HT-29 (cell line): ENCODE measurements around the gene CALU. TPM values are rescaled to one million over a fixed set of nuclear protein-coding genes. Genes with fewer than 3 reads are reported as not detected.
A peak's percentile ranks its signal among the peaks of the same experiment; 100 is the strongest.

ENCODE experiments used
- DNase-seq: peaks from one replicate; pipeline ENCODE4 v3.0.0-alpha.2; 2015; ENCODE audit warnings: low spot score
- total RNA-seq: library from RNA; depleted of rRNA; stranded (reverse); fragments of >200 nt; shearing (Covaris generic); gene quantifications from 2 replicates; pipeline ENCODE4 v1.2.3, GENCODE V29; 2014

The CALU gene
- total RNA-seq, 1 experiment from 2014 or later: 68.8 TPM

DNA sequence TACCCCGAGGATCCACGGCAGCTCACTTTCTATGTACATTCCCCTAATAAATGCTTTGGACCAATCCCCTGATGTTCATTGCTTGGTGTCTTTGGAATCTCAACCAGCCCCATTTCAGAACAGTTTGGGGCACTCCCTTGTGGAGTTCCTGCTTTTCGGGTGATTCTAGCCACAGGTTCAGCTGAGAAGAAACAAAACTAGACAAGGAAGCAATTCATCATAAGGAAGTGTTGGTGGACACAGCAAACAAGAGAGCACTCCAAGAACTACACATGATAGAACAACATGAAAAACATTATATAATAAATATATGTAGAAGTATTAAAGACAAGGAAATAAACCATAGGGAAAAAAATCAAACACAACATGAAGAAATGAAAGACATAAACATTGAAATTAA lies 46.6 kb downstream of the CALU start:
- DNase-seq: no peak

DNA sequence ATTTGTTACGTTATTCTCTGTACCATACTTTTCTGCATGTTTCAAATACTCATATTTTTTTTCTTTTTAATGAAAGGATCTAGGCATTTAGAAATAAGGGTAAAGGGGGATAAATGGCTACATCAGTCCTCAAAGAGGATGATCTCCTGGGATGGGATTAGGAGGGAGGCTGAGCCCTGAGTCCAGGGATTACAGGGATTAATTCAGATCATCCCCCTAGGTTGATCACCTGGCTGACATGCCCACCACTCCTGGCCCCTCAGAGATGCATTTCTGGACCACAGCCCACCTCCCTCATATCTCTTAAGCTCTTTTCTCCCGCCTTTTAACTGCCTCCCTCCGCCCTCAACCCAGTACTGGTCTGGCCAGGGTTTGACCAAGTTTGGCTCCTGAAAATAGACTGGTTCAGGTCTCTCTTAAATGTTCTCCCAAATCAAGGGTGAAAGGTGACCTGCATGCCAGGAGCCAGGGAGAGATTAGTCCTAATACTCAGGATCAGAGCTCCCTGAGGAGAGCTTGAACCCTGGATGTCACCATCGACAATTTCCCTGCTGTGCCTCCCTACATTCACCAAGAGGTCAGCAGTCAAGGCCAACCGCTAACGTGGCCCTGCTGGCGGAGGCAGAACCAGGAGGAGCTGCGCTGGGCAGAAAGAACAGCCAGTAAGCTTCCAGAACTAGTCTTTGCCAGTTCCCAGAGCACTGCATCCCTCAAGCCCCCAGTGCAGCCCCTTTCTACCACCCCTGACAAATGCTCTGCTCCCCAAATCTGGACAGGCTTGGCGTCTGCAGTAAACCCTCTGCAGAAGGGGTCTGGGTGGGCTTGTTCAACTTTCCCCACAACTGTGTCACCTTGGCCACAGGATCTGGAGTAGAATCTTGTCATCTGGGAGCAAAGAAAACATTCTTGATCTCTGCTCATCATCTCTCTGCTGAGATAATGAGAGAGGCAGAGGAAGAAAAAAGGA lies 49.6 kb downstream of the CALU start:
- no peak for DNase-seq

DNA sequence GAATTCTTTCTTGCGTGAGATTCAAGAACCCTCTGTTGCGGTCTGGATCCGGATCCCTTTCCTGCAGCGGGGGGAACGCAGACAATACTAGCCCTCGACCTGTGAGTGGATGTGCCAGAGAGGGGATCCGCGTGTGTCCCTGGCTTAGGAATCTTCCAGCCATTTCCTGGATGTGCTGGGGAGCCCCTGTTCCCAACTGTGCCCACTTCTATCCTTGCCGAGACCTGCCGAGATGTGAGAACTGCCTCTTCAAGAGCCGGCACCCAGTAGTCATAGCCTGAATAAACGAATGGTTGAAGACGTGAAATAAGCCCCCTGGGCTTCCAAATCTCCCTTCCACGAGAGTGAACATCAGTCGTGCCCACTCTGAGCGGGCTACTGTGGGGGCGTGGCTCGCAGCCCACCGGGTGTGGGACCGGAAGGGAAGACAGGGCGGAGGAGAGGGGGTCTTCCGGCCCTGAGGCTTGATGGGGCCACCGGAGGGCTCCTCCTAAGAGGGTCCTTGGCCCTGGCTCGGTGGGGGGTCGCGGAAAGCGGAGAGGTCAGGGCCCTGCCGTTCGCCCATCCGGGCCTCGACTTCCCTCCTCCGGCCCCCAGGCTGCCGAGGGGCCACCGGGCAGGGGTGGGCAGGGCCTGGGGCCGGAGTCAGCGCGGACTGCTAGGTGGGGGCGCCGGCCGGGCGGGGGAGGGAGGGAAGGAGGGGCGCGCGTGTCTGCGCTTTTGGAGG lies 51.3 kb downstream of the CALU start:
- DNase-seq: no peak

DNA sequence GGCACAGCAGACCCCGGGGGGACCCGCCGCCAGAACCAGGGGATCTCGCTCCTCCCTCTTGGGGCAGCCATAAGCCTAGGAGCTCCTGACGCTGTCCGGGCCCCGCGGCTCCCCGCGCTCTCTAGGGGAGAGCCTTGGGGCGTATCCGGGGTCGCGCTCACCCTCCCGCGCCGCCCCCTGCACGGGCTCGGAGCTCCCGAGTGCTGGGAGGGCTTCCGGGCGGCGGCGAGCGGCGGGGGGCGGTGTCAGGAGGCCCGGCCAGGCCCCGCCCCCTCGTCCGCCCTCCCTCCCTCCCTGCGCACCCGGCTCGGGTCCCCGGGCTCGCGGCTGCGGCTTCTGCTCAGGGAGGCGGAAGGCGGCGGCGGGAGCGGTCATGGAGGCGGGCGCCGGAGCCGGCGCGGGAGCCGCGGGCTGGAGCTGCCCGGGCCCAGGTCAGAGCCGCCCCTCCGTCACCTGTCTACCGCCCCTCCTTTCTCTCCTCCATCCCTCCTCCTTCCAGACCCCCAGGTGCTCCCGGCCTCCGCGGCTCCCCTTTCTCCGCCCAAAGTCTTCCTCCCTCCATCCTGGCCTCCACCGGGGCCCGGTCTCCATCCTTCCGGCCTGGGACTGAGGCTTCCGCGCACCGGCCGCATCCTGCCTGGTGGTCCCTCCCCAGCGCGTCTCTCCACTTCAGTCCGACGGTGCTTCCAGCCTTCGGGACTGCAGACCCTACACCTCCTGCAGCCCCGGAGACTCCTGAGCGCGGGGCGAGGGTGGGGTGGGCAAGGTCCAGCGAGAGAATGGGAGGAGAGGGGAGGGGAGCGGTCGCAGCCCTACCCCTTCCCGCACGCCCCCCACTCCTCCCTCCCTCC lies 52.2 kb downstream of the CALU start, which contains the start of gene CCDC136:
CCDC136 (plus strand) TSS at position 848 of the 851 bp plus-strand sequence. CDS start 444 bp downstream, outside the sequence.
- peak; percentile 32 for DNase-seq

DNA sequence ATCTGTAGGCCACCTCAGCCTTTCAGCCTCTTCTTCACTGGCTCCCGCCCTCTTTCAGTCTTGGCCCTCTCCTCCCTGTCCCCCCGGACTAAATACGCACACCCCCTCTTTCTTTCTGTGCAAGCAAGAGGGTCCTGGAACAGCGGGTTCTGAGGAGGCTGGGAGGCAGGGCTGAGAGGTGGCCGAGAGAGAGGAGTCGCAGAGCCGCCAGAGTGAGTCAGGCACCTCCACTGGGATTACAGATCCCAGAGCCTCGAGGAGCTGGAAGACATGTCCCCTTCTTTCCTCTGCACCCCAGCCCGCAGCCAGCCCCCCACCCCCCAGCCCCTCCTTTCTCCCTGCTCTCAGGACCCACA lies 52.8 kb downstream of the CALU start:
- no peak for DNase-seq

DNA sequence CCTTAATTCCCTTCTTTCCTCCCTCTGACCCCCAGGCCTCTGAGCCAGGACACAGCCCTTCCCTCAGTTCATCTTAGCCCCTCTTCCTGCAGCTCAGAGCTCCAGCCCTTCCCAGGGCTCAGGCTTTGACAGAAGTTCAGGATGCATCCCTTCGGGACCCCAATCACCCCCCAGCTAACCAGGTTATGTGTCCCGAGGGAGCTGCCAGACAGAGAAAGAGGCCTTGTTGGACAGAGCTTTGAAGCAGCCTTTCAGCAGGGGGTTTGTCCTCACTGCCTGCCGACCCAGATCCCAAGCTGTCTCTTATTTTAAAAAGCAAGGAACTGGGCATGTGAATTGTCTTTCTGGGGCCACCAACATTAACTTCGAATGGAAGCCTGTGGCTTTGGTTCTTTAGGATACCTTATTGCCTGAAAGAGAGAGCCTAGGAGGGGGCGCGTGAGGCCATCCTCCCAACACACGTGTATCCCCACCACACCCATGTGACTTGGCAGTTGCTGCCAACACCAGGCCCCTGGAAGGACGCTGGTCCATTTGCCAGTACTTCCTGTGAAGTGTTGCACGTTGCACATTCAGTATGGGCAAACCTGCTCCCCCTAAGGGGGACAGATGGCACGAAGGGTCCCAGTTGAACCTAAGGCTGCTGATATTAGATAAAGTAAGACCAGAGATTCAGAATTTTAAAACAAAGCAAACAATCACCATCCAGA lies 53.5 kb downstream of the CALU start:
- no peak for DNase-seq

DNA sequence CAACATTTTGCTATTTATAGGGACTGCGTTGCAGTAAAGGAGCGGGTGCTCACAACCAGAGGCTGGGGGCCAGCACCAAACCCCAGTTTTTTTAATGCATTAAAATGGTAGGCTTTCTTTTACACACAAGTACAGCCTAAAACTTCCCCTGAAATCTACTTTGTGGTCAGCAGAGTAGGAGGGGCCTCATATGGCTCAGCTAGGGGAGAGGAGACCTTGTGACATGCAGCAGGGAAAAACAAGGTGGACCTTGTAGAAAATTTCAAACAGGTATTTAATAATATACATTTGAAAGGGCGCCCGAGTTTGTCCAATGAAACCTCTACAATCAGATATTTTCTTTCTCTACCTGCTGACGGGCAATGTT lies 54.0 kb downstream of the CALU start:
- DNase-seq: no peak

DNA sequence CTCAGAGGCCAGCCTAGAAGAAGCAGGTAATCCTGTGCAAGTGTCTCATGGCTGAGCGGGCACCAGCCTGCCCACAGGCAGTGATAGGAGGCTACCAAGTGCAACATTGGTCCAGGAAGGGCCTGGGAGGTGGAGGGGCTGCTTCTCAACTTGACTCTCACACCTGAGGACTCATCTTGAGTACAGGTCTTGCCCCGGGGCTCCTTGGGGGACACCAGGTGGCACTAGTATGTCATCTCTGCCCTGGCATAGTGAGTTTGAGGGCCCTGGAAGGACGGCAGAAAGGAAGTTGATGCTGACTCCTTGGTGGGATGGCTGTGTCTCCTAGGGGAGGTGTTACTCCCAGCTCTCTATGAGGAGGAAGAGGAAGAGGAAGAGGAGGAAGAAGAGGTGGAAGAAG lies 54.9 kb downstream of the CALU start:
- no peak for DNase-seq

DNA sequence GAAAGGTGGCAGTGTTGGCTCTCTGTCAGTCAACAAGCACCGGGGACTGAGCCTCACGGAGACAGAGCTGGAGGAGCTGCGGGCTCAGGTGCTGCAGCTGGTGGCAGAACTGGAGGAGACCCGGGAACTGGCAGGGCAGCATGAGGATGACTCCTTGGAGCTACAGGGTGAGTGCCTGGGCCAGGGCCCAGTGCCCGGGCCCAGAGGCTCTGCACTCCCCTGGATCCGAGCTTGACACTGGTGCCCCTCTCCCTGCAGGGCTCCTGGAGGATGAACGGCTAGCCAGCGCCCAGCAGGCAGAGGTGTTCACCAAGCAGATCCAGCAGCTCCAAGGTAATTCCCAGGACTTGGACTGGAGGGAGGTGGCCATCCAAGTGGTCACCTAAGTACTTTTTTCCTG lies 55.3 kb downstream of the CALU start:
- DNase-seq: no peak

DNA sequence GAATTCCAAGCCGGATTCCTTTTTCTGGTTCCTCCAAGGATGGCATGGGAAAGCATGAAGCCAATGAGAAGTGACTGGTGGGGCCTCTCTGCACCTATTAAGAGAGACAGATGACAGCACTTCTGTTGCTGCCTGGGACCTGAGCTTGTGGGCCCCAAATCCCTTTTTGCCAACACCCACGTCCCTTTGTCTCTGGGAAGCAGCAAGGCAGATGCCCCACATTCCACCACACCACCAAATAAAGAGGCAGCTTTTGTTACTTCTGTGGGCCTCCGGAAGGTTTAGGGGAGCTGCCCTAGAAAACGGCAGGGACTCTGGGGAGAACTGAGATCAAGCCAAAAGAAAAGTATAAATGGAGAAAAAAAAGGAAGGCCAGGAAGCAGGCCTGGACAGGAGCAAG lies 56.0 kb downstream of the CALU start:
- no peak for DNase-seq

DNA sequence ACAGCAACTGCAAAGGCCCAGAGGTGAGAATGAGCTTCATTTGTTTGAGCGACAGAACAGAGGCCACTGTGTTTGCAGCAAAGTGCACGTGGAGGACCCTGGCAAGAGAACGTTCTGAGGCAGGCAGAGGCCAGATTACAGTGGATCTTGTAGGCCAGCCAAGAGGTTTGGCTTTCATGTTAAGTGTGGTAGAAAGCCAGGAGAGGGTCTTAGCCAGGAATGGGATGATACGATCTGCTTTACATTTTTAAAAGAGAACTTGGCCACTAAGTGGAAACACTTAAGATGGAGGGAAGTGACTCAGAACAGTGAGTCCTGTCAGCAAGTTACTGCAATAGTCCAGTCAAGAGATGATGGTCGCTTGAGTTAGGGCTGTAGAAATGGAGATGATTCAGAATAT lies 57.2 kb downstream of the CALU start:
- no peak for DNase-seq

DNA sequence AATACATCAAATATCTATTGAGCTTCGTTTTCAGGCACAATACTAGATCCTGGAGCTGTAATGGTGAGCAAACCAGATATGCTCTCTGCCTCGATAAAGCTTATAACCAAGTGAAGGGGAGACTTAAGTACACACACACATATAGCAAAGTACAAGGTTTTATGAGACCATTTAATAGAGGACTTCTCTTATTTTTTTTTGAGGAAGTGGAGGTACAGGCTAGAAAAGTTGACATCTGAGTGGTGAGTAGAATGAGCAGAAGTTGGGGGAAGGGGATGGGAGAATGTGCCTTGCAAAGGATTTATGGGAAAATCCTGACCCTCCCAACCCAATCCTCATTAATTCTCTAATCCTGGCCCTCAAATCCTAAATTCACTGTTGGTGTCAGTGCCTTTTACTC lies 60.3 kb downstream of the CALU start:
- no peak for DNase-seq

DNA sequence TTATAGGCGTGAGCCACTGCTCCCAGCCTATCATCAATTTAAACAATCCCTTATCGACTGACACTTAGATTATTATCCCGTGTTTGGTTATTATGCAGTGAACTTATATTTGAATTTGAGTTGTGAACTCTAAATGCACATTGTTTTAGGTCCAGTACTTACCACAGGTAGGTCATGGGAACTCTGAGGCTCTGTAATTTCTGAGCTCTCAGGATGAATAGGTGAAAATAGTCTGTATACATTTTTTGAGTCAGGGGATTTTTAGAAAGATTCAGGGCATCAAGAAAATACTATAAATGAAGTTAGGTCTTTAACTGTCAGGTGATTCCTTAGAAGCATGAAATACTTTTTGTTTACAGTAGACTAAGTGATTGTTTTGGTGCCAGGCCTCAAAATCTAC lies 61.4 kb downstream of the CALU start:
- DNase-seq: no peak

DNA sequence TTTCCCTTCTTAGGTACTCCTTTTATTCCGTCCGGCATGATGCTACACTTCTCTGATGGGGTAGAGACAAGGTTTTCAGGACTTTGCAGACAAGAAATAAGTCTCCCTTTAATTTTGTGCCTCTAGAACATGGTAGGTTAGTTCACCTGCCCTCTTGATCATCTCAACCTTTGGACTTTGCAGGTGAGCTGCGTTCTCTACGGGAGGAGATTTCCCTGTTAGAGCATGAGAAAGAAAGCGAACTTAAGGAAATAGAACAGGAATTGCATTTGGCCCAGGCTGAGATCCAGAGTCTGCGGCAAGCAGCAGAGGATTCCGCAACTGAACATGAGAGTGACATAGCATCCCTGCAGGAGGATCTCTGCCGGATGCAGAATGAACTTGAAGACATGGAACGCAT lies 61.8 kb downstream of the CALU start:
- no peak for DNase-seq

DNA sequence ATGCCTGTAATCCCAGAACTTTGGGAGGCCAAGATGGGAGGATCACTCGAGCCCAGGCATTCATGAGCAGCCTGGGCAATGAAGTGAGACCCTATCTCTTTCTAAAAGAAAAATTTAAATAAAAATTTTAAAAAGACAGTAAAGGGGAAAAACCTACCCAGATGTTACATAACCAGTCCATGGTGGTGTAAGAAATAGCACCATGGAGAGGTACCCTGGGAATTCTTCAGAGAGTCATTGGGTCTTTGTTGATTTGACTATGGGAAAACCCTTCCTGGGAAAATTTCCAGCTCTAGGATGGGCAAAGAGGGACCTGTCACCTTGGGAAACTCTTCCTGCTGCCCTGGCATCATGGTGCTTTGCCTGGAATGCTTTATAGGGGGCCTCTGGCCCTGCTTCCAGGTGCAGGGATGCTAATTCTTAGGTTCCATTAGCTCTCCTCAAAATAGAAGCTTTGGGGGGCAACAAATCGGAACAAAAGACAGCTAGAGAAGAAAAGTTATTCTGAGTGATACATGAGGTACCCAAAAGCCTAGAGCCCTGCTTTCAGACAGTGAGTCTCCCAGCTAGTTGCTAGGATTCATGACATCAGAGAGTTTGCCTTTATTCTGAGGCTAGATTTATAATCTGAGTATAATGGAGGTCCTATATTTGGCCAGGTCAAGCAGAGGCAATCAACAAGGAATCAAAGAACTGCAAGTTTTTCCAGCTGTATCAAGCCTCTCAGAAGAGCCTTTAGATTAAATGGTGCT lies 62.7 kb downstream of the CALU start:
- DNase-seq: no peak

DNA sequence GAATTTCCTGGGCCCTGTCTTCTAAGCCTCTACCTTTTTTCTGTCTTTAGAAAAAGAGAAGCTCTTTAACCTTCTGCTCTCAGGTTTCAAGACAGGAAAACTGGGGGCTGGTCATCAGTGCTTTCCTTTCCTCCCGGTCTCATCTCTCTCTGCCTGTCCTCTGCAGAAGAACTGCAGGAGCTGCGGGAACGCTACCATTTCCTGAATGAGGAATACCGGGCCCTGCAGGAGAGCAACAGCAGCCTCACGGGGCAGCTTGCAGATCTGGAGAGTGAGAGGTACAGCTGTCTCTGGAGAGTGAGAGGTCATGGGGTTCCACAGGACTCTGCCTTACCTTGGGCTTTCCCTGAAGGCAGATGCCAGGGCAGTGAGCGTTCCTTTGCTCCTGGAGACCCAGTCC lies 65.3 kb downstream of the CALU start:
- no peak for DNase-seq

DNA sequence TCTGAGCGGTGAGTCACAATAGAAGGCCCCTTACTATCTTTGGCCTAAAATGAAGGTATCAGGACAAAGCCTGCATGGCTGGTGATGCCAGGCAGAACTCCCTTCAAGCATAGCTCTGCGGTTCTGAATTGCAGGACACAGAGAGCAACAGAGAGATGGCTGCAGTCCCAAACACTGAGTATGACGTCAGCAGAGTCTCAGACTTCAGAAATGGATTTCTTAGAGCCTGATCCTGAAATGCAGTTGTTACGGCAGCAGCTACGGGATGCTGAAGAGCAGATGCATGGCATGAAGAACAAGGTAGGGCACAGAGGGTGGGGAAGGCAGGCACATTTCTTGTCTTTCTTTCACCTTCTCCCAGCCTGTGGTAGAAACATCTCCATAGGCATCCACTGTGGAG lies 66.1 kb downstream of the CALU start:
- DNase-seq: no peak

DNA sequence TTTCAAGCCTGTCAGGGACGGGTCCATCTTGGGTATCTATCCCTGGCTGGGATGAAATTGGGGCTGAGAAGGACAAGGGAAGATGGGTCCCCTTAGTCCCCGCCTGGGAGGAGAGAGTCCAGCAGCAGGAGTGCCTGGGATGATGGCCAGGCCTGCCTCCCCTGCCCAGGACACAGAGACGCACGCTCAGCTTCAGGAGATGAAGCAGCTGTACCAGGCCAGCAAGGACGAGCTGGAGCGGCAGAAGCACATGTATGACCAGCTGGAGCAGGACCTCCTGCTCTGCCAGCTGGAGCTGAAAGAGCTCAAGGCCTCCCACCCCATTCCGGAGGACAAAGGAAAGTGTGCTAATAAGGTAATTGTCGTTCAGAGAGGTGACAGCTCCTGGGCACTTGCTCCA lies 68.0 kb downstream of the CALU start:
- no peak for DNase-seq

DNA sequence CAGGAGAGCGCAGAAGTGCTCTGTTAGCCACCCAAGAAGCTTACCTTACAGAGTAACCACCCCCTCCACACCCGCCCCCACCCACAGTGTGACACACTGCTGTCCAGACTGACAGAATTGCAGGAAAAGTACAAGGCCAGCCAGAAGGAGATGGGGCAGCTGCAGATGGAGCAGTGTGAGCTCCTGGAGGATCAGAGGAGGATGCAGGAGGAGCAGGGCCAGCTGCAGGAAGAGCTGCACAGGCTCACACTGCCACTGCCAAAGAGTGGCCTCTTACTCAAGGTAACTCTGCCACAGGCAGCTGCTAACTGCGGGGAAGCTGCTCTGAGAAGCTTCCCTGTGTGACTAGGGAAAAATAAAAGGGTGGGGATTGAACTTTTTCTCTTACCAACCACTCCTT lies 70.2 kb downstream of the CALU start:
- DNase-seq: no peak

DNA sequence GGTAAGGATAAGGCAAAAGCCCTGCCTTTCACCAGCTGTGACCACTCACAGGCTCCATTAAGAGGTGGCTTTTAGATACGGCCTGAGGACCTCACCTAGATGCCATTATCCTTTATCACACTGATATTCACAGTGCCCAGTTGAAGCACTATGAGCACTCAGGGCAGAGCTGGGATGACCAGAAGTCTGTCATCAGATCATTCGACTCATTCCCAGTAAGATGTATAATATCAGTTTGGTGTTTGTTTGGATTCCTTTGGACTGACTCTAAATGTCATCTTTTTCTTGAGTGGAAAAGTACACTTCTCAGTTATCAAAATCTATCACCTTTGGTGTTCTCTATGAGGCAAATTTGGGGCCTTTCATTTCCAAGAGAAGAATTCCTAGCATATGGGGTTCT lies 71.3 kb downstream of the CALU start:
- DNase-seq: no peak

DNA sequence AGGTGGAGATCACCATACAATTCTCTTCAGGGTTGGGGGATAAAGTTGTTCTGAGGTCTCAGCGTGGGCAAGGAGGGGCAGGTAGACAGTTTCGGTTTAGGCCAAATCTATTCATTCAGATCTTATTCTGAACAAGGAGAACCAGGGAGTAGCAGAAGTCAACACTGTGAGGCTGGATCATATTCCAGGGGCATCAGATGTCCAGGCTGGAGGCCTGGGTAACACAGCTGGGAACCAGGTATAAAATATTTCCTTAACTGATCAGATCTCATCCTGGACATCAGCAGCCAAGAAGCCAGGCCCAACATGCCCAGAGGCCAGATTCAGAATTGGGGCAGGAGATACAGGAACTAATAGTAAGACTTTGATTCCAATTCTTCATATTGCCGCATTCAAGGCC lies 71.8 kb downstream of the CALU start:
- no peak for DNase-seq
